ENCODE results near the gene TMEM184C.

GRCh38 chr4:147589586-147589985 lies 27.6 kb upstream of the TMEM184C start:
- TF ChIP-seq NR1H2 (CRISPR knock-in tag; IDR thresholded peaks at IDR 0.05) = no peak
- no peak for TF ChIP-seq MAX (CRISPR knock-in tag; IDR thresholded peaks at IDR 0.05)
- TF ChIP-seq CTCF (IDR thresholded peaks at IDR 0.05) = no peak
- no peak for TF ChIP-seq ZNF396 (CRISPR knock-in tag; IDR thresholded peaks at IDR 0.05; ENCODE audit: borderline replicate concordance)

All from WTC11 (cell line).